ENCODE data around the gene FSTL3. TPM values are rescaled to one million over a fixed set of nuclear protein-coding genes. Genes with fewer than 3 reads are reported as not detected.

Gene FSTL3
- polyA plus RNA-seq, 1 experiment, result 21.2 TPM

DNA sequence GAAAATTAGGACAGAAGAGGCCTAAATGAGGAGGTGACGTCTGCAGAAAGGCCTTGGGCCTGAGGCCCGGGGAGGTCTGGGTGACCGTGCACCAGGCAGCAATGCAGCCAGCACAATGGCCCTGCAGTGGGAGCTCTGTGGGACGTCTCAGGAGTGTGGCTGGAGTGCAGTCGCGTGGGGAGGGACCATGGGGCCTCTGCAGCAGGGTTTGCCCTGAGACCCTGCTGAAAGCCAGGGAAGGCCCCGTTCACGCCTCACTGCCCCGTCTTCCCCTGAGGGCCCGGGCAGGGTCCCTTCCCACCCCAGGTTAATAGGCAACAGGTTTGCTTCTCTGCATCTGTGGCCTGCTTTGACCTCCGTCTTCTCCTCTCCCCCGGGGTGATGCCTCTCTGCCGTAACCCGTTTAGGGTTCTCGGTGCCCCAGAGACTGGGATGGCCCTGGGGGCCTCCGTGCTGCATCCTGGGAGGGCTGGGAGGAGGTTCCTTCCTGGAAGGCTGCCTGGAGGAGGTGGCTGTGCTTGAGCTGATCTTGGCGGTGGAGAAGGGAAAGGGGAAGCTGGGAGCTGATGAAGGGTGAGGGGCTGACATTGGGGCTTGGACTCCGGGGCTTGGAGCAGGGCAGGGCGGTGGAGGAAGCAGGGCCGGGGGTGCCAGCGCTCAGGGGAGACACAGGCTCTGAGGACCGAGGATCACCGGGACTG, 42.2 kb downstream of the FSTL3 start:
- peaks cover 19% of the 10 kb centered on the region for H3K9me3 ChIP-seq (ENCODE audit: control insufficient read depth, insufficient read depth, low read length)
- H3K27ac ChIP-seq (ENCODE audit: low read depth, low read length), result no peak overlapping the region
- DNase-seq (ENCODE audit: low read depth, low spot score), result no peak
- no peak overlapping the region for H3K4me3 ChIP-seq (ENCODE audit: low read depth, low read length)
- peaks cover 16% of the 10 kb centered on the region for H3K27me3 ChIP-seq (ENCODE audit: control insufficient read depth, insufficient read depth, low read length)
- ChIA-PET CTCF (interaction anchor here (0.6 to 0.9 kb wide), 3 partner anchors 14 to 60 kb away, joined by 3 to 9 read pairs (median 6); no protein-coding TSS in a partner anchor), POLR2A (interaction anchor here (0.7 kb wide), 1 partner anchor 39 kb away, joined by 3 read pairs; no protein-coding TSS in a partner anchor)
- TF ChIP-seq, protein P1, sequence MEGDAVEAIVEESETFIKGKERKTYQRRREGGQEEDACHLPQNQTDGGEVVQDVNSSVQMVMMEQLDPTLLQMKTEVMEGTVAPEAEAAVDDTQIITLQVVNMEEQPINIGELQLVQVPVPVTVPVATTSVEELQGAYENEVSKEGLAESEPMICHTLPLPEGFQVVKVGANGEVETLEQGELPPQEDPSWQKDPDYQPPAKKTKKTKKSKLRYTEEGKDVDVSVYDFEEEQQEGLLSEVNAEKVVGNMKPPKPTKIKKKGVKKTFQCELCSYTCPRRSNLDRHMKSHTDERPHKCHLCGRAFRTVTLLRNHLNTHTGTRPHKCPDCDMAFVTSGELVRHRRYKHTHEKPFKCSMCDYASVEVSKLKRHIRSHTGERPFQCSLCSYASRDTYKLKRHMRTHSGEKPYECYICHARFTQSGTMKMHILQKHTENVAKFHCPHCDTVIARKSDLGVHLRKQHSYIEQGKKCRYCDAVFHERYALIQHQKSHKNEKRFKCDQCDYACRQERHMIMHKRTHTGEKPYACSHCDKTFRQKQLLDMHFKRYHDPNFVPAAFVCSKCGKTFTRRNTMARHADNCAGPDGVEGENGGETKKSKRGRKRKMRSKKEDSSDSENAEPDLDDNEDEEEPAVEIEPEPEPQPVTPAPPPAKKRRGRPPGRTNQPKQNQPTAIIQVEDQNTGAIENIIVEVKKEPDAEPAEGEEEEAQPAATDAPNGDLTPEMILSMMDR (IDR thresholded peaks at IDR 0.05; ENCODE audit: low read depth, low read length), result no peak

DNA sequence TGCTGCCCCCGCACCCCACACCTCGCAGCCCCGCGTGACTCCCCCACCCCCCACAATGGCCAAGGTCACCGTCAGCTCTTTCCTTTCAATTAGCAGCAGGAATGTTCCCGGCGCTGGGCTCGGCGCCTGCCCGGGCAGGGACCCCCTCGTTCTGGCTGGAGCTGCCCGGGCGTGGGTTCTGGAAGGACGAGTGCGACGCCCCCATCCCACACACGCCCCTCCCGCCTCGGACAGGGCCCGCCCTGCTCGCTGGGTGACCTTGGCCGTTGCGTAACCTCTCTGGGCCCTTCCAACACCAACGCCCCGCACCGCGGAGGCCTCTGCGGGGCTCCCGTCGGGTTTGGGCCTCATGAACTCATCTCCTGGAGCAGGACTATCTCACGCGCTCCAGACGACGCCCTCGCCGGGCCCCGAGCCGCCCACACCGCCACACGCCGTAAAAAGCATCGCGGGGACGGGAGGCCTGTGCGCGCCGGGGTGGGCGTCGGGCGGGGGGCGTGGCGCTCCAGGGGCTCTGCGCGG, 42.9 kb downstream of the FSTL3 start:
- DNase-seq (ENCODE audit: low read depth, low spot score), result no peak
- Histone ChIP-seq H3K4me3 (ENCODE audit: low read depth, low read length) (no peak overlapping the region), H3K27ac (ENCODE audit: low read depth, low read length) (no peak overlapping the region), H3K27me3 (ENCODE audit: control insufficient read depth, insufficient read depth, low read length) (peaks cover 16% of the 10 kb centered on the region), H3K9me3 (ENCODE audit: control insufficient read depth, insufficient read depth, low read length) (peaks cover 19% of the 10 kb centered on the region)
- CTCF ChIA-PET, result interaction anchor here (0.6 to 0.9 kb wide), 3 partner anchors 13 to 61 kb away, joined by 3 to 9 read pairs (median 6); no protein-coding TSS in a partner anchor
- POLR2A ChIA-PET, result interaction anchor here (0.7 kb wide), 1 partner anchor 40 kb away, joined by 3 read pairs; no protein-coding TSS in a partner anchor
- TF ChIP-seq, protein P1 (IDR thresholded peaks at IDR 0.05; ENCODE audit: low read depth, low read length), result no peak

DNA sequence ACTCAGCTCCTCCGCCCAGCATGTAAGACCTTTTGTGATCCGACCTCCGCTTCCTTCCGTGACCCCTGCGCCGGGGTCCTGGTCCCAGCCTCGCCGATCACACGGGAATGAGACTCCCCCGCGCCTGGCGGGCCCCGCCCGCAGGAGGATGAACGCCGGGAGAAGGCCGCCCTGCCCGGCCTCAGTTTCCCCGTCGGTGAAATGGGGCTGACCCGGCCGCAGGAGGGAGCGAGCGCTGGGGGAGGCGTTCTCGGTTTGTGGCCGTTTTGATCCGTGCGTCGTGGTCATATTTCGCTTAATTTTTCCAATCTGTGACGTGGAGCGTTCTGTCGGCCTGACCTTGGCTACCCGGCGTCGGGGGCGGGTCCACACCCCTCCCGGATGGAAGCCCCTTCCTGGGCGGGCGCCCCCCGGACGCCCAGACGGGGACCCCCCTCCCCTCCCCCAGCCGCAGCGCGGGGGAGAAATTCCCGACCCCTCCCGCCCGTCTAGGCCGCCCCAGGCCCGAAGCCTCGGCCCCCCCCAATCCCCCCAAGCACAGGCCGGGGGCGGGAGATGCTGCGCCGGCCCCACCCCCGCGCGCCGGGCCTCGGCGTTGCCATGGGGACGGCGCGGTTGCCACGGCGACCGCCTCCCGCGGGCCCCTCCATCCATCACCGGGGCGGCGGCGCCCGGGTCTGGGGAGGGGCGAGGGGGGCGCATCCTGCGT, 43.6 kb downstream of the FSTL3 start:
- CTCF ChIA-PET, result interaction anchor here (0.9 kb wide), 1 partner anchor 14 kb away, joined by 3 read pairs; no protein-coding TSS in a partner anchor
- no peak for DNase-seq (ENCODE audit: low read depth, low spot score)
- no peak overlapping the region for H3K27ac ChIP-seq (ENCODE audit: low read depth, low read length)

DNA sequence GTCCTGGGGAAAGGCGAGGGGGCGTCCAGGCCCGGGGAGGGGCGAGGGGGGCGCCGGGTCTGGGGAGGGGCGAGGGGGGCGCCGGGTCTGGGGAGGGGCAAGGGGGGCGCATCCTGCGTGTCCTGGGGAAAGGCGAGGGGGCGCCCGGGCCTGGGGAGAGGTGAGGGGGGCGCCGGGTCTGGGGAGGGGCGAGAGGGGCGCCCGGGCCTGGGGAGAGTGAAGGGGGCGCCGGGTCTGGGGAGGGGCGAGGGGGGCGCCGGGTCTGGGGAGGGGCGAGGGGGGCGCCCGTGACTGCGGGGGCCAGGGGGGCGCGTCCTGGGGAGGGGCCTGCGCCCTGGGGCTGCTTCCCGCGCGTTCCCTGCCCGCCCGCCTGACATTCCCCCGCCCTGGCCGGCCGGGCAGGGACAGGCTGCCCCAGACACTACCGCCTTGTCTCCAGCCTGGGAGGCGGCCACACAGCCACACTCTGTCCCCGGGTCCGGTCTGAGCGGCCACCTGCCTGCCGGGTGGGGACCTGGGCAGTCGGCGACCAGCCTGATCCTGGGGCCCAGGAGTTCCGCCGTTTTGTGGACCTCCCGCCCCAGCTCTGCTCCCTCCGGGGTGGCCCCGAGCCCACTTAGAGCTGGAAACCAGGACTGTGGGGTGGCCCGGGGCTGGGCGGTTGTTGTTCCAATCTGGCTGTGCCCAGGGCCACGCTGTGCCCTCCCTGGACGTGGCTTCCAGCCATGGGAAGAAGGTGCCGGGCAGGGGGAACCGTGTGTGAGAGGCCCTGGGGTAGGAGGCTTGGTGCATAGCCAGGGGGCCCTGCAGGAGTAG, 44.4 kb downstream of the FSTL3 start:
- POLR2A ChIA-PET, result no interaction called here
- peaks cover 16% of the 10 kb centered on the region for H3K27me3 ChIP-seq (ENCODE audit: control insufficient read depth, insufficient read depth, low read length)
- peaks cover 8% of the 10 kb centered on the region for H3K9me3 ChIP-seq (ENCODE audit: control insufficient read depth, insufficient read depth, low read length)
- TF ChIP-seq, protein P1 (IDR thresholded peaks at IDR 0.05; ENCODE audit: low read depth, low read length), result no peak
- DNase-seq (ENCODE audit: low read depth, low spot score), result no peak
- CTCF ChIA-PET, result no interaction called here
- H3K4me3 ChIP-seq (ENCODE audit: low read depth, low read length), result no peak overlapping the region
- no peak overlapping the region for H3K27ac ChIP-seq (ENCODE audit: low read depth, low read length)

More for the DNA sequence above, 43.6 kb downstream of the FSTL3 start:
- Histone ChIP-seq H3K9me3 (ENCODE audit: control insufficient read depth, insufficient read depth, low read length) (peaks cover 16% of the 10 kb centered on the region), H3K27me3 (ENCODE audit: control insufficient read depth, insufficient read depth, low read length) (peaks cover 16% of the 10 kb centered on the region), H3K4me3 (ENCODE audit: low read depth, low read length) (no peak overlapping the region)
- POLR2A ChIA-PET, result no interaction called here
- TF ChIP-seq, protein P1 (IDR thresholded peaks at IDR 0.05; ENCODE audit: low read depth, low read length), result no peak
